HUES6 (cell line): ENCODE results near the gene KY.

Source experiments
- H3K27ac ChIP-seq: 2 replicates; pipeline ENCODE4 v1.7.0; 2013; ENCODE audit warnings: low read depth, mild to moderate bottlenecking, low read length, inconsistent platforms
- H3K27me3 ChIP-seq: 2 replicates; pipeline ENCODE4 v1.6.1; 2013; ENCODE audit warnings: low read length; ENCODE audit not compliant: control insufficient read depth, insufficient read depth
- H3K36me3 ChIP-seq: 2 replicates; pipeline ENCODE4 v1.6.1; 2013; ENCODE audit warnings: low read length; ENCODE audit not compliant: control insufficient read depth, insufficient read depth
- H3K4me1 ChIP-seq: 2 replicates; pipeline ENCODE4 v1.6.1; 2013; ENCODE audit warnings: low read length; ENCODE audit not compliant: control insufficient read depth, insufficient read depth
- H3K4me3 ChIP-seq: 2 replicates; pipeline ENCODE4 v1.5.1; 2013; ENCODE audit warnings: low read depth, low read length
- H3K9ac ChIP-seq: one replicate; pipeline ENCODE4 v1.6.1; 2013; ENCODE audit warnings: mild to moderate bottlenecking, low read length
- H3K9me3 ChIP-seq: 2 replicates; pipeline ENCODE4 v1.6.1; 2013; ENCODE audit warnings: low read depth, low read length; ENCODE audit not compliant: control insufficient read depth, insufficient read depth

KY gene

GRCh38 chr3:134687642-134688041 lies 36.8 kb upstream of the KY start:
- no peak overlapping the region for H3K27ac ChIP-seq
- H3K4me3 ChIP-seq: no peak overlapping the region
- peaks cover 4% of the 10 kb centered on the region; the same call in 1 of the 2 replicates for H3K27me3 ChIP-seq
- no peaks in the 10 kb centered on the region for H3K4me1 ChIP-seq
- H3K36me3 ChIP-seq: no peaks in the 10 kb centered on the region
- H3K9me3 ChIP-seq: no peaks in the 10 kb centered on the region
- no peak overlapping the region for H3K9ac ChIP-seq

GRCh38 chr3:134685929-134686802 lies 35.3 kb upstream of the KY start:
- no peak overlapping the region for H3K27ac ChIP-seq
- peaks cover 6% of the 10 kb centered on the region; the same call in 1 of the 2 replicates for H3K27me3 ChIP-seq
- H3K4me3 ChIP-seq: no peak overlapping the region
- no peaks in the 10 kb centered on the region for H3K36me3 ChIP-seq
- no peaks in the 10 kb centered on the region for H3K4me1 ChIP-seq
- H3K9ac ChIP-seq: no peak overlapping the region
- H3K9me3 ChIP-seq: no peaks in the 10 kb centered on the region

- Histone ChIP-seq H3K27ac (no peak overlapping the region), H3K9me3 (no peaks in the 10 kb centered on the region), H3K36me3 (no peaks in the 10 kb centered on the region), H3K9ac (no peak overlapping the region), H3K27me3 (peaks cover 17% of the 10 kb centered on the region; the same call in 1 of the 2 replicates), H3K4me3 (no peak overlapping the region), H3K4me1 (no peaks in the 10 kb centered on the region)
These were observed 31.5 kb upstream of the KY start for GRCh38 chr3:134682196-134682880.

- H3K4me3 ChIP-seq: no peak overlapping the region
- H3K4me1 ChIP-seq: no peaks in the 10 kb centered on the region
- no peaks in the 10 kb centered on the region for H3K36me3 ChIP-seq
- no peak overlapping the region for H3K9ac ChIP-seq
- H3K9me3 ChIP-seq: no peaks in the 10 kb centered on the region
- peaks cover 17% of the 10 kb centered on the region; the same call in 1 of the 2 replicates for H3K27me3 ChIP-seq
- H3K27ac ChIP-seq: no peak overlapping the region
These were observed 30.7 kb upstream of the KY start for GRCh38 chr3:134681522-134681900.

GRCh38 chr3:134680796-134681521 lies 30.1 kb upstream of the KY start:
- Histone ChIP-seq H3K9ac (no peak overlapping the region), H3K27ac (no peak overlapping the region), H3K36me3 (no peaks in the 10 kb centered on the region), H3K4me1 (no peaks in the 10 kb centered on the region), H3K4me3 (no peak overlapping the region), H3K9me3 (no peaks in the 10 kb centered on the region), H3K27me3 (peaks cover 17% of the 10 kb centered on the region; the same call in 1 of the 2 replicates)

- H3K4me1 ChIP-seq: no peaks in the 10 kb centered on the region
- peaks cover 17% of the 10 kb centered on the region; the same call in 1 of the 2 replicates for H3K27me3 ChIP-seq
- no peak overlapping the region for H3K4me3 ChIP-seq
- peaks cover 7% of the 10 kb centered on the region for H3K9me3 ChIP-seq
- no peak overlapping the region for H3K27ac ChIP-seq
- H3K9ac ChIP-seq: no peak overlapping the region
- no peaks in the 10 kb centered on the region for H3K36me3 ChIP-seq
These were observed 27.1 kb upstream of the KY start for GRCh38 chr3:134677987-134678308.

- no peak overlapping the region for H3K4me3 ChIP-seq
- no peak overlapping the region for H3K27ac ChIP-seq
- peaks cover 21% of the 10 kb centered on the region; the same call in 1 of the 2 replicates for H3K27me3 ChIP-seq
- H3K4me1 ChIP-seq: no peaks in the 10 kb centered on the region
- no peak overlapping the region for H3K9ac ChIP-seq
- H3K36me3 ChIP-seq: no peaks in the 10 kb centered on the region
- peaks cover 7% of the 10 kb centered on the region for H3K9me3 ChIP-seq
These were observed 26.6 kb upstream of the KY start for GRCh38 chr3:134677196-134677986.

- no peaks in the 10 kb centered on the region for H3K36me3 ChIP-seq
- no peak overlapping the region for H3K27ac ChIP-seq
These were observed 25.0 kb upstream of the KY start for GRCh38 chr3:134675726-134676256.

GRCh38 chr3:134672571-134672970 lies 21.7 kb upstream of the KY start:
- Histone ChIP-seq H3K27me3 (peaks cover 21% of the 10 kb centered on the region; the same call in 1 of the 2 replicates), H3K36me3 (no peaks in the 10 kb centered on the region), H3K4me1 (no peaks in the 10 kb centered on the region), H3K4me3 (no peak overlapping the region), H3K9ac (no peak overlapping the region), H3K27ac (no peak overlapping the region), H3K9me3 (peaks cover 7% of the 10 kb centered on the region)

More at GRCh38 chr3:134675726-134676256, 25.0 kb upstream of the KY start:
- H3K9ac ChIP-seq: no peak overlapping the region
- H3K9me3 ChIP-seq: peaks cover 7% of the 10 kb centered on the region
- H3K27me3 ChIP-seq: peaks cover 21% of the 10 kb centered on the region; the same call in 1 of the 2 replicates
- H3K4me3 ChIP-seq: no peak overlapping the region
- no peaks in the 10 kb centered on the region for H3K4me1 ChIP-seq

- H3K27me3 ChIP-seq: peaks cover 22% of the 10 kb centered on the region; the same call in 1 of the 2 replicates
- H3K9me3 ChIP-seq: no peaks in the 10 kb centered on the region
- no peak overlapping the region for H3K27ac ChIP-seq
- no peak overlapping the region for H3K9ac ChIP-seq
- H3K36me3 ChIP-seq: no peaks in the 10 kb centered on the region
- peaks cover 4% of the 10 kb centered on the region; the same call in 1 of the 2 replicates for H3K4me1 ChIP-seq
- H3K4me3 ChIP-seq: no peak overlapping the region
These were observed 17.1 kb upstream of the KY start for GRCh38 chr3:134667956-134668355.
